HG02588 (cell line): ENCODE results near the gene TNFRSF1B.

ENCODE experiments used
- ATAC-seq: cut with Tn5 transposase; IDR thresholded peaks from one replicate; pipeline ENCODE4 v1.9.1; 2021; ENCODE audit warnings: mild to moderate bottlenecking, moderate library complexity; ENCODE audit not compliant: unreplicated experiment

TNFRSF1B gene

DNA sequence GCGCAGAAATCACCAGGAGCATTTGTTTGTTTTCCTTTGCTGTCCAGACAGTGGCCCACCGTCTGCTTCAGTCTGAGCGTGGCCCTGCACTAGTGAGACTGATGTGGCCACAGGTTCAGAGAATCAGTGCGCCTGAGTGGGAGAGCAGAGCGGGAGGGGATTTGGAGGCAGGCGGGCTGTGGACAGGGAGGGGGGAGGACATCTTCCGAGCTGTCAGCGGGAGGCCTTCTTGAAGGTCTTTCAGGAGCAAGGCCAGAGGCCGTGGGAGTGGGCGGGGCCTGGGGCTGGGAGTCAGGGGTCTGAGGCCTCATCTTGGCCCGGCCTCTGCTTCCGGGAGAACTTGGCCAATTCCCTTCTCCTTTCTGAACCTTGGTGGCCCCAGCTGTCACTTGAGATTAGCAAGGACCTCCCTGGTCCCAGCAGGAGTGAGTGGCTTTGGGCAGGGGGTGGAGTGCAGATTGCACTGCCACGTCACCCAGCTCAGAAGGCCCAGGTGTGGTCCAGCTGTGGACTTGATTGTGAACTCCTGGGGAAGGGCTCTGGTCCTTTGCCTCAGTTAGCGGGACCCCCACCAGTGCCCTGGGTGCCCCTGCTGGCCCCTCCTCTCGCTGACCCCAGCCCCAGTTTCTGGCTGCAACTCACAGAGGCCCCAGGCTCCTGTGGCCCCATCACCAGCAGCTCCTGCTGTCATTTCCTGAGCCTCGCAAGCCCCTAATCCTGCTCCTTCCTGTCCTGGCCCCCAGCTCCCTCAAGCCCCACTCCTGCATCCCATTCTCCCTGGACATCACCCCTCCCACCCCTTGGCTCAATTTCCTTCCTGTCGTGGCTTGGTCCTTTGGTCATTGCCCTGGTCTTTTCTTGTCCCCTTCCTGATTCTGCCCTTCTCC is 8.4 kb downstream of the TNFRSF1B start:
- ATAC-seq = no peak

DNA sequence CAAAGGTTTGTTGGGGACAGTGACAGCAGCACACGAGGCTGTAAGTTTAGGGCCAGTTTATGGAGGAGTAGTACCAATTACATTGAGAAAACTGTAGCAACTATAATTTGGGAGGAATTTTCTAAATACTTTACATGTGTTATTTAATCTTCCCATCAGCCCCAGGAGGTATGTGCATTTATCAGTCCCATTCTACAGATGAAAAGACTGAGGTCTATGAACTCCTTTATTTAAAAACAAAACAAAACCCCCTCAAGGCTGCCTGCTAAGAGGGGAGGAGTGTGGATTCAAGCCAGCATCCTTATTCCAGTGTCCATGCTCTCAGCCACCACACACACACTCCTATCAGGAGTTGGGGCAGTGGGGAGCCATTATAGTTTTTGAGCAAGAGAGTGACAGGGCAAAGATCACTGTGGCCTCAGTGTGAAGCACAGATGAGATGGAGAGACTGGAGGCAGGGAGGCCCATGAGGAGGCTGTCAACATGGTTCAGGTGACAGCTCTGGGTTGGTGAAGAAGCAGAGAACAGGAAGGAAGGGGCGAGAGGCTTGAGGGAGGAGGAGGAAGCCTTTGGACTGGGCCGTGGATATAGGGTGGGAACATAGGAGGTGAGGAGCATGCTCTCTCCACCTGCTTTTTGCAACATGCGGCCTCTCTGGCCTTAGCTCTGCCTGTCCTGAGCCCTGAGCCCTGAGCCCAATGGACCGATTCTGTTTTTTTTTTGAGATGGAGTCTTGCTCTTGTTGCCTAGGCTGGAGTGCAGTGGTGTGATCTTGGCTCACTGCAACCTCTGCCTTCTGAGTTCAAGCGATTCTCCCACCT is 9.7 kb downstream of the TNFRSF1B start:
- ATAC-seq = no peak

DNA sequence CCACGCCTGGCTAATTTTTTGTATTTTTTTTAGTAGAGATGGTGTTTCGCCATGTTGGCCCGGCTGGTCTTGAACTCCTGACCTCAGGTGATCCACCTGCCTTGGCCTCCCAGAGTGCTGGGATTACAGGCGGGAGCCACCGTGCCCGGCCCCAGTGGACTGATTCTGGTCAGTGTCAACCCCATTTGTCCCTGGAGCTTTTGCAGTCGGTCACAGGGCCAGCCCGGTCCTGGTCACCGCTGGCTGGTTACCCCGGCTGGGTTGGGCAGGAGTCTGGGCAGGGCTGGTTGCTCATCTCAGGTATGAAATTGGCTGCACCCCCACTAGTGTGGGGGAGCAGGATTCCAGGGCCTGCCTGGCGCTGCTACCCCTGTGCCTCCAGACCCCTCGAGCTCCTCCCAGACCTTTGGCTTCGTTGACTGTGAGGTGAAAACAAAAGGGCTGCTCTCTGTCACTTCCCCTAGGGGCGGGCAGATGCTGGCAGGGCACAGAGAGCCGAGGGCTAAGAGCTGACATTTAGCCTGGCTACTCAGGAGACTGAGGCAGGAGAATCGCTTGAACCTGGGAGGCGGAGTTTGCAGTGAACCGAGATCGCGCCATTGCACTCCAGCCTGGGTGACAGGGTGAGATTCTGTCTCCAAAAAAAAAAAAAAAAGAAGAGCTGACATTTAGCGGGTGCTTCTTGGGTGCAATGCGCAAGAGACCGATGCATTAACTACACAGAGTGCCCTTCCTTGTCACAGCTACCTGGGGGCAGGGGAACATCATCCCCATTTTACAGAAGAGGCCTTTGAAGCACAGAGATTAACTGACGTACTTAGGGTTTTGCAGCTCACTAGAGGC is 10.6 kb downstream of the TNFRSF1B start:
- no peak for ATAC-seq

DNA sequence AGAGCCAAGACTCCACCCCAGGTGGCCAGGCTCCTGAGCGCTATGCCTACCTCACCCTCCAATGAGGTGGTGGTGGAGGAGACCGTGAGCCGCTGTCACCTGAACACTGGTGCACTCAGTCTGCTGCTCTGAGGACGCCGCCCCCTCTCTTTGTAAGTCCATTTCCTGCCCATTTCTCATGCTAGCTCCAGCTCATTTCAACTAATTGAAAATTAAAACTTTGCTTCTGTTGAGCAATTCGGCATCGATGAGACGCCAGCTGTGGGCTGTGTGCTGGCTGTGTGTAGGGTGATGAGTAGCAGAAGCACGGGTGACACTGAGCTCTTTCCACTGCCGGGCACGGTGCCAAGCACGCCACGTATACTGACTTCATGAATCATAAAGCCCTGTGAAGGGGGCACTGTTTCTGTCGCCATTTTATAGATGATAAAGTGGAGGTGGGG is 11.2 kb downstream of the TNFRSF1B start:
- ATAC-seq = no peak

DNA sequence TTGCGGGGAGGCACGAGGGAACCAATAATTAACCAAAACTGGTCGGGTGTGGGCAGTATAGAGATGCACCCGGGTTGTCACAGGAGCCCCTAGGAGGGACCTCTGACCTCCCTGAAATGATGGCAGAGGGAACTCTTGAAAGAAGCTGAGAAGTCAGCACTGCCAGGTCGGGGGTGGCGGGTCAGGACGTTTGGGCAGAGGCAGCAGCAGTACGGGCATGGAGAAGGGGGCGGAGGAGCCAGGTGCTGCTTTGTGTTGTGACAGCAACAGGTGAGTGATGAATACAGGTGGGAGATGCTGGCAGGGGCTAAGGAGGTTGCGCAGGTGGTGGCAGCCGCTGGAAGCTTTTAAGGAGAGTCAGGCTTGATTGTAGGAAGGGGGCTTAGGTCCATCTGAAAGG is 11.7 kb downstream of the TNFRSF1B start:
- no peak for ATAC-seq

DNA sequence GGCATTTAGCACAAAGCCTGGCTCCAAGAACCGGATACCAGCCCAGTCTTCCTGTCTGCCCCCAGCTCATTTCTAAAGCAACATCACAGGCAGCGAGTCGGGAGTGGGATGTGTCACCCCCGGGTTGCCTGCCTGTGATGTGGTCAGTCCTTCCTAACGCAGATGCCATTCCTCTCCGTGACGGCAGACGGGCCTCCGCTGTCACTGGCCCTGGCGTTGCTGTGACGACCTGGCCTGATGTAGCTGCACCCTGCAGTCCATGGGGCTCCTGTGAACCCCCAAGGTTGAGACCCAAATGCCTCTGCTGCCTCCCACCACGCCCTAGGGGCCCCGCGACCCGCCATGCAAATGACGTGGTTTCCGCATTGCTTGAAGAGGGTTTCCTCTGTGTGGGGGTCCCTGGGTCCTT is 12.3 kb downstream of the TNFRSF1B start:
- no peak for ATAC-seq

DNA sequence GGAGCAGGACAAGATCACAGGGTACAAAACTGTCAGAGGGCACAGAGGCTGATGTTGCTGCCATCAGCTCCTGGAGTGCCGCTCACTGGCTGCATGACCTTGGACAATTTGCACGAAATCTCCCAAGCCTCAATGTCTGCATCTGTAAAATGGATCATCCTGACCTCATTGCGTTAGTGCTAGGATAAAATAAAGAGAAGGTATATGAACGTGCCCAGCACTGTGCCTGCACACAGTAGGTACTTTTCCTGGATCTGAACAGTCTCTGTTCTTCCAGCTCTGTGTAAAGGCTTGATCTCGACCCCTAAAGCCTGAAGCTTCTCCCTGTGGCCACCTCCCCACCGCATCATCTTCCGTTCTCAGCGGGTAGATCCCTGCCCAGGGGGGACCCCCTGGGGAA is 12.9 kb downstream of the TNFRSF1B start:
- no peak for ATAC-seq

DNA sequence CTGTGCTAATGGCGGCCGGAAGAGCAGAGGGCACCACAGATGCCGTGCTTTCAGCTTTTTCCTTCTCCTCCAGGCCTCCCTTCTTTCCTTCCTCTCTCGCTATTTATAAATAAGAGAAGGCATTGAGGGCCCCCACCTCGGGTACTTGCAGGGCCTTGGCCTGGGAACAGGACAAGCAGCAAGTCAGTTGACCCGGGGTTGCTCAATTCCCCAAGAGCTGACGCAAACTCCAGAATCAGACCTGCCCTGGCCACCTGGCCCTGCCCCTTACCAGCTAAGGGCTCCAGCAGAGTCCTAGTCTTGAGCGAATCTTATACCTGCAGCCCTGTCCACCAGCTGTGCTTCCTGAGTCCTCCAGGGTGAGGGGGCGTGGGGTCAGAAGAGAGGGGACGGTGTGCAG is 13.5 kb downstream of the TNFRSF1B start:
- ATAC-seq = no peak

DNA sequence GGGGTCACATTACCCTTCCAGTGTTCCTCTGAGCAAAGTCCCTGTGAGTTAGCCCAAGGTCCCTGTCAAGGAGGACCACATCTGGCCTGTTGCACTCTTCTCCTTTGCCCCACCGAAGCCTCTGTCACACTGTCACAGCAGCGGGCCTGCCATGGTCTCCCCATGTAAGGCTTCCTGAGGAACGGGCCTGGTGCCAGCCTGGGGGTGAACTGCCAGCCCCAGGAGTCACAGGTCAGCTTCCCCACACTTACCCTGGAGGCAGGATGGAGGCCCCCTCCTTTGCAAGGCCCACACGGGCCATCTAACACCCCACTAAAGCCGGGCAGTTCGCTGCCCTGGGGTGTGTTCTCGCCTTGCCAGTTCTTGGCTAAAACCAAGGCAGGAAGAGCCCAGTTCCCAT is 14.1 kb downstream of the TNFRSF1B start:
- ATAC-seq = no peak

DNA sequence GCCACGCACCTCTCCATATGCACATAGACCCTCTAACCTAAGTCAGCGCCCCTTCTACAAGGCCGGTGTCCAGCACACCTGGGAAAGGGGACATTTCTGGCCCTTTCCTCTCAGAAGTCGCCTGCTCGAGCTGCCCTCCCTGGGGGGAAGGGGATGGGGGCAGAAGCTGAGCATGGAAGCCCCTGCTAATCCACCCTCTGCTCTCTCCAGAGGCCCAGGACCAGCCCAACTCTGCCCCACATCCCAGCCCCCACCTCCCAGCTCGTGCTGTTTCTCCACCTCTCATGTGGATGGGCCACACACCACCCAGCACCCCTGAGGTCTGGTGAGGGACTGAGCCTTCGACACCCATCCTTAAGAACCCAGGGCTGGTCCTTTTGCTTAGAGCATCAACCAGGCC is 14.8 kb downstream of the TNFRSF1B start:
- ATAC-seq = no peak

DNA sequence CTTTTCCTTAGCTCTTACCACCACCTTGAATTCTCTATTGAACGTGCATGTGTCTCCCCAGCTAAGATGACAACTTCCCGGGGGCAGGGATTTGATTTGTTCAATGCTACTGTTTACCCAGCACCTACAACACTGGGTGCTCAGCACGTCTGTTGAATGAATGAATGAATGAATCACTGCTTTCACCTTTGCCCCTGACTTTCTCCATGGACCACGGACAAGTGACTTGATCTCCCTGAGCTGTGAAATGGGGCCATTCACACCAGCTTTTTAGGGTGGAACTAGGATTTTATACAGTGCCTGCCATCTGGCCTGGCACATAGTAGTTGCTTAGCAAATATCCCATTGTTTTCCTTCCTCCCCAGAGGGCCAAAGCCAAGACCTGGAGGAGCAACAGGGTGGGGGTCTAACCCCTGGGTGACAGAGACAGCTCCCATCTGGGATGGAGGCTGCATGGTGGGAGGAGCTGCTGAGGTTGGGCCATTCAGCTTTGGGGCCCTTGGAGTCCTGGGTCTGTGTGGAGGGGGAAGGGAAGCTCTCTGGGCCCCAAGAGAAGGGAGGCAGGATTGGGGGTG is 15.7 kb downstream of the TNFRSF1B start:
- no peak for ATAC-seq

DNA sequence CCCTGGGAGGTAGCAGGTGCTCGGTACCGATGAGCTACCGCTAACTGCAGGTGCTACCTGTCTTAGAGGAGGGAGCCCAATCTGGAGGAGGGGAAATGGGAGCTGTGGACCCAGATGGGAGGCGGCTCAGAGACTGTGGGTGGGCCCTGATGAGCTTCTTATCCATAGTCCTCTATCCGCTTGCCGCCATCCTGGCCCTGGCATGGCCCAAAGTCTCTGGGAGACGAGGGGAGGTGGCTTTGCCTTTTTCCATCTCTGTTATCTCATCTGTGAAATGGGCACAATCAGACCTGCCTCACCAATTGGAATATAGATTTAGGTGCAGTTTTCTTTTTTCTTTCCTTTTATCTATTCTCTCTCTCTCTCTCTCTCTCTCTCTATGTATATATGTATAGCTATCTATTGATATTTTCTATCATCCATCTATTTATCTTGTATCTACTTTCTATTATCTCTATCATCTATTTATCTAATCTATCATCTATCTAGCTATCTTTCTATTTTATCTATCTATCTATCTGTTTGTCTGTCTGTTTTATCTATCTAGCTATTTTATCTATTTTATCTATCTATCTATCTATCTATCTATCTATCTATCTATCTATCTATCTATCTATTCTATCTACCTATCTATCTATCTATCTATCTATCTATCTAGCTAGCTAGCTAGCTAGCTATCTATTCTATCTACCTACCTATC is 16.5 kb downstream of the TNFRSF1B start:
- no peak for ATAC-seq

DNA sequence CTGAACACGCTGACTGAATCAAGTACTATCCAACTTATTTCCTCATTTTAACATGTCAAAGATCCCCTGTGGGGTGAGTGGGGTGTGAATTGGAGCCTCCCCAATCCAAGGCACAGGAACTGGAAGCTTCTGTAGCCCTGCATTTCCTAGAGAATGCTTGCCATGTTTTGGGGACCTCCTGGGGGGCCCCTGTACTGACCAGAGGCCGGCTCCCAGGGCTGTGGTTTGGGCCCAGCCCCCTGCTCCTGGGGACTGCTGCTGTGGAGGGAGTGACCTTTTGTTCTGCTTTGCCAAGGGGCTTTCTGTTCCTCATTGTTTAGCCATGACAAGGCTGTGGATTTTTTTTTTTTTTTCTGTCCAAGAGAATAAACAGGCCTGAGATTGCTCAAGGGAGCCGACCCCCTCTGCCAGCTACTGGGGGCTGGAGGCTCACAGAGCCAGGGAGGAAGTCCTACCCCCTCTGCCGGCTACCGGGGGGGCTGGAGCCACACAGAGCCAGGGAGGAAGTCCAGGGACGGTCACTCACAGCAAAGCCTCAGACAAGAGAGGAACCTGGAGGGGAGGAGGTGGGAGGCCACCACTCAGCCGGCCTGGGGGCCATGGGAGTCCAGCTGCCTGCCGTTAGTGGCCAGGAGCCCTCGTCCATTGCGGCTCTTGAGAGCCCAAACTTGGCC is 17.4 kb downstream of the TNFRSF1B start:
- ATAC-seq = no peak

DNA sequence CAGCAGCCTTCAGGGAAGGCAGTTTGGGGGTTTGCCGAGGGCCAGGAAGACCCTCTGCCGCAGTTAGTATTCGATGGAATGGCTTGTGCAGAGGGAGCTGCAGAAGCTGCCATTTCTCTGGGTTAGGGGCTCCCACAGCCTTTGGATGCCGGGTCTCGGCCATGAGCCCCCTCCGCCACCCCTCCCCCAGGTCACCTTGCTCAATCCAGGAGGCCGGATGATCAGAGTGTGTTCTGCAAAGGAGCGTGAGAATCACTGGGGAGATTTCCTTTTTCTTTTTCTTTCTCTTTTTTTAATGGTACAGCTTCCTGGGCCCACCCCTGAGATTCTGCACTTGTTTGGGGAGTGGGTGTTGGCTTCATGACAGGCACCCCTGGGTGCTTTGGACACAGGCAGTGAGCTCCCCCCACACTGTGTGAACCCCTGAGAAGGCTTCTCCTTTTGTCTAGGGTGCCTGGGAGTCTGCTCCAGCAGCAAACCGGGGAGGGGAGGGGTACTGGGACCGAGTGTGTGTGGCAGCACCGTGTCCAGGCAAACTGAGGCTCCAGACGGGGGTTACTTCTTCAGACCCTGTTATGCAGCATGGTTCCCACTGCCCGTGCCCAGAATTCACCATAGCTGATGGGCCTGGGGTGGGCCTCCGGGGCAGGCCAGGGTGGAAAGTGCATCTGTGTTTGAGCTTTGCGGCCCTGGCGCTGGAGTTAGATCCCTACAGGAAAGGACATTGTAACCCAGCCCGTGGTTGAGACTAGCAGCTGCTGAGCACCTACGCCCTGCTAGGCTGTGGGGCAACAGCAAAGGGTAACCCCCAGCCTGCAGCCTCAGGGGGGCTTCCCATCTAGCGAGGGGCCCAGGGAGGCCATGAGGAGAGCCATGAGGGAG is 18.5 kb downstream of the TNFRSF1B start:
- ATAC-seq = no peak

DNA sequence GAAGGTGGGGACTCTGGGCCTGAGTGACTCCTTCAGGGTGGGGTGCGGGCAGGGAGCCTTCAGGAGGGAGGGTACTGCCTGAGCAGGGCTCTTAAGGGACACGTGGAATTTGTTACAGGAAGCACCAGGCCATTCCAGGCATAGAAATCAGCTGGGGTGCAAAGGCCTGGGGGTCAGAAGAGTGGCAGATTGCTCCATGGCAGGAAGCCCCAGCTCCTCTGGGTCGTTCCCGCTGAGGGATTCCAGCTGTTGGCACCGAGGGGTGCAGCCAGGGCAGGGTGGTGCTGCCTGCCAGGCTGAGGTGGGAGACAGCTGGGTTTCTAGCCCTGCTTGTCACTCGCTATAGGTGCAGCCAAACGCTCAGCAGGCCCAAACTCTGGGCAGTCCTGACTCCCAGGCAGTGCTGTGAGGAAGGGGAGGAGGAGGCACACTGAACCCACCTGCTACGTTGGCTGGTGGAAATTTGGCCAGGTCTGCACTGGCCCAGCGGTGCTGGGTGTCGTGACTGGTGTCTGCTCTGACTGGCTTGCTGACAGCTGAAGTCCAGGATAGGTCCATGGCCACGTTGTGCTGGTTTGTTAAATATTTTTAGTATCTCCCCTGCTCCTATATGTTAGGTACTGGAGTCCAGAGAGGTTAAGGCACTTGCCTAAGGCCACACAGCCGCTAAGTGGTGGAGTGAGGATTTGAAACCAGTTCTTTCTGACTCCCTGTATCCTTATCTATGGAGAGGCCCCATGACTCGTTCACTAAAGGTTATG is 19.3 kb downstream of the TNFRSF1B start:
- no peak for ATAC-seq

DNA sequence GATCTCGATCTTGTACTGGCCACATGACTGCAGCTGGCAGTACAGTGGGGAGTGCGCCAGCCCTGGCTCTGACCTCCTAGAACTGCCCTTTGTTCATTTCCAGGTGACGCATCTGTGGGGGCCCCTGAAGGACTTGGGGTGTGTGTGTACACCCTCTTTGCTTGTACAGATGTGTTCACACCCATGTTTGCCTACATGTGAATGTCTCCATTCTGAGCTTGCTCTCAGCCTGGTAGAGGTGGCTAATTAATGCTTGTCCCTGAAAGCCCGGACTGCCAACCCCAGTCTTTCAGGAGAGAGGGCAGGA is 19.8 kb downstream of the TNFRSF1B start:
- no peak for ATAC-seq

DNA sequence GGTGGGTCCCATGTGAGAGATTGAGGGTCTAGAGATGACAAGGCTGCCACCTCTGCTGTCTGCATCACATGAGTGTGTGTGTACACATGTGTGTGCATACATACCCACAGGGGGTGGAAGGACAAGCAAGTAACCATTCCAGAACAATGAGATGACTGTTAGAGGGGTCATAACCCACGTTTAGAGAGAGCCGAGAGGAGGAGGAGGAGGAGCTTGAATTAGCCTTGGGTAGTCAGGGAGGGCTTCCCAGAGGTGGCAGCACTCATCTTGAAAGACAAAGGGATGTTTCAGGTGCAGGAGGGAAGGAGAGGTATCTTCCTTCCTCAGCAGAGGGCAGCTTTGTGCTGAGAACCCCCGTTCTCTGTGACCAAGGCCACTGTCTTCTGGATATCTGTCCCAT is 21.3 kb downstream of the TNFRSF1B start:
- ATAC-seq = no peak

DNA sequence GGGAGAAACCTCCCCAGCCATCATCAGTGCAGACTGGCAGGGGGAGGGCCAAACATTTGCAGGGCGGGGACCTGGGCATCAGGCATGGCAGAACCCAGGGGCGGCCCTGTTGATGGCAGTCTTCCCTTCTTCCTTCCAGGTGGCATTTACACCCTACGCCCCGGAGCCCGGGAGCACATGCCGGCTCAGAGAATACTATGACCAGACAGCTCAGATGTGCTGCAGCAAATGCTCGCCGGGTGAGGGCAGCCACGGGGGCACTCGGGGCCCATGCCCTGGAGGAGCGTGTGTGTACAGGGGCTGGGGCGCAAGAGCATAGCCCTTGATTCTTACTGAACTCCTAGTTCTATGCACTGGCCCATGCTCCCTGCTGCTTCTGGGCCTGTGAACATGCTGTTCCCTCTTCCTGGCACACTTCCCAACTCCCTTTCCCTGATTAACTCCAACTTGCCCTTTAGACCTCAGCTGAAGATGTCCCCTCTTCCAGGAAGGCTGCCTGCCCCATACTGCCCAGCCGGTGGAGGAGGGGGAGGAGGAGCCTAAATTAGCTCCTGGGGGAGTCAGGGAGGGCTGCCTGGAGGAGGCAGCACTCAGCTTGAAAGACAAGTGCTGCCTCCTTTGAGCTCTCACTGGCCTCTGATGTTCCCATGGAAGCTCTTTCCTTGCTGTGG is 22.0 kb downstream of the TNFRSF1B start:
- no peak for ATAC-seq
